Measurements from ENCODE around the gene USP22.

DNA sequence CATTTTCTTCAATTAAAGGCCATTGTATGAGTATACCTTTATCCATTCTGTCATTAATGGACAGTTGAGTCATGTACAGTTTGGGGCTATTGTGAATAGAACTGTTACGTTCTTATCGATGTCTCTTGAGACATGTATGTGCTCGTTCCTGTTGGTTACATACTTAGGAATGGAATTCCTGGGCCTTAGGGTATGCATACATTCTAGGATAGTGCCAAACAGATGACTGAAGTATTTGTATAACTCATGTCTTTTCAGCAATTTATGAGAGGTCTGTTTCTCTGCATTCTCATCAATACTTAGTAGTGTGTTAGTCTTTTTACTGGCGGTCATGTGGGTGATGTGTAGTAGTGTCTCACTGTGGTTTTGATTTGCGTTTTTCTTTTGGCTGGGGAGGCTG lies 81.2 kb downstream of the USP22 start:
- TF ChIP-seq, protein P1, sequence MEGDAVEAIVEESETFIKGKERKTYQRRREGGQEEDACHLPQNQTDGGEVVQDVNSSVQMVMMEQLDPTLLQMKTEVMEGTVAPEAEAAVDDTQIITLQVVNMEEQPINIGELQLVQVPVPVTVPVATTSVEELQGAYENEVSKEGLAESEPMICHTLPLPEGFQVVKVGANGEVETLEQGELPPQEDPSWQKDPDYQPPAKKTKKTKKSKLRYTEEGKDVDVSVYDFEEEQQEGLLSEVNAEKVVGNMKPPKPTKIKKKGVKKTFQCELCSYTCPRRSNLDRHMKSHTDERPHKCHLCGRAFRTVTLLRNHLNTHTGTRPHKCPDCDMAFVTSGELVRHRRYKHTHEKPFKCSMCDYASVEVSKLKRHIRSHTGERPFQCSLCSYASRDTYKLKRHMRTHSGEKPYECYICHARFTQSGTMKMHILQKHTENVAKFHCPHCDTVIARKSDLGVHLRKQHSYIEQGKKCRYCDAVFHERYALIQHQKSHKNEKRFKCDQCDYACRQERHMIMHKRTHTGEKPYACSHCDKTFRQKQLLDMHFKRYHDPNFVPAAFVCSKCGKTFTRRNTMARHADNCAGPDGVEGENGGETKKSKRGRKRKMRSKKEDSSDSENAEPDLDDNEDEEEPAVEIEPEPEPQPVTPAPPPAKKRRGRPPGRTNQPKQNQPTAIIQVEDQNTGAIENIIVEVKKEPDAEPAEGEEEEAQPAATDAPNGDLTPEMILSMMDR (IDR thresholded peaks at IDR 0.05): no peak
- TF ChIP-seq POLR2A (IDR thresholded peaks at IDR 0.05) (no peak), POLR2AphosphoS5 (IDR thresholded peaks at IDR 0.05; ENCODE audit: insufficient read depth in 1 of 2, low read depth in 1 of 2) (no peak)
